IMR-90 (cell line): ENCODE measurements around the gene DIABLO. TPM values are rescaled to one million over a fixed set of nuclear protein-coding genes. Genes with fewer than 3 reads are reported as not detected.
A peak's percentile ranks its signal among the peaks of the same experiment; 100 is the strongest.

Source experiments
- ATAC-seq: fragments of 200-7000 bp; cut with Tn5 transposase; 2 replicates; pipeline ENCODE4 v1.9.1; 2020; ENCODE audit warnings: low read depth, mild to moderate bottlenecking, moderate library complexity
- BruUV-seq: library from RNA; stranded (reverse); fragments of 400-500 nt; replicated peaks from 2 replicates; lab custom pipeline; 2021; lab: Mats Ljungman, UMichigan
- CTCF ChIA-PET: fragments of 300-600 bp; formaldehyde crosslinking; extraction: SDS; loops from one replicate; lab custom pipeline; 2021; ENCODE audit warnings: antibody characterized with exemption; lab: Yijun Ruan, JAX
- POLR2A ChIA-PET: fragments of 300-600 bp; sonication (Branson Sonifier 250); formaldehyde crosslinking; loops from one replicate; lab custom pipeline; 2022; ENCODE audit warnings: antibody characterized with exemption; ENCODE audit not compliant: unreplicated experiment; lab: Charles Lee
- DNase-seq: peaks from one replicate; pipeline ENCODE4 v3.0.0; 2013
- H2AFZ ChIP-seq: replicated peaks from 2 replicates; pipeline ENCODE3; 2013; ENCODE audit warnings: low read length, mild to moderate bottlenecking; ENCODE audit not compliant: poor library complexity
- H2AK5ac ChIP-seq: 2 replicates; pipeline ENCODE4 v1.6.1; 2013; ENCODE audit warnings: low read depth, low read length, inconsistent platforms
- H2AK9ac ChIP-seq: replicated peaks from 2 replicates; pipeline ENCODE3; 2013; ENCODE audit warnings: mild to moderate bottlenecking, low read depth, low read length, moderate library complexity; ENCODE audit not compliant: poor library complexity
- H2BK120ac ChIP-seq: 2 replicates; pipeline ENCODE4 v1.6.1; 2013; ENCODE audit warnings: low read depth, low read length, inconsistent platforms
- H2BK15ac ChIP-seq: 3 replicates; pipeline ENCODE4 v1.6.1; 2013; ENCODE audit warnings: low read depth, low read length, inconsistent platforms
- H2BK20ac ChIP-seq: 2 replicates; pipeline ENCODE4 v1.6.1; 2013; ENCODE audit warnings: low read depth, mild to moderate bottlenecking, inconsistent platforms, low read length, moderate library complexity
- H2BK5ac ChIP-seq: 2 replicates; pipeline ENCODE4 v1.6.1; 2013; ENCODE audit warnings: mild to moderate bottlenecking, low read depth, low read length, inconsistent platforms; ENCODE audit not compliant: poor library complexity, severe bottlenecking
- H3K14ac ChIP-seq: replicated peaks from 2 replicates; pipeline ENCODE4 v1.6.1; 2013; ENCODE audit warnings: low read depth, low read length, inconsistent platforms
- H3K18ac ChIP-seq: 2 replicates; pipeline ENCODE4 v1.6.1; 2013; ENCODE audit warnings: low read depth, low read length, control low read depth
- H3K23ac ChIP-seq: 2 replicates; pipeline ENCODE4 v1.6.1; 2013; ENCODE audit warnings: low read depth, low read length, inconsistent platforms
- H3K27ac ChIP-seq: 2 replicates; pipeline ENCODE4 v1.5.1; 2013; ENCODE audit warnings: mild to moderate bottlenecking, control low read depth, low read length; ENCODE audit not compliant: insufficient read depth
- H3K27me3 ChIP-seq: 2 replicates; pipeline ENCODE4 v1.6.1; 2013; ENCODE audit warnings: low read length; ENCODE audit not compliant: control insufficient read depth, insufficient read depth
- H3K36me3 ChIP-seq: 2 replicates; pipeline ENCODE4 v1.6.1; 2013; ENCODE audit warnings: low read length, mixed read lengths; ENCODE audit not compliant: control insufficient read depth, insufficient read depth
- H3K4ac ChIP-seq: 2 replicates; pipeline ENCODE4 v1.6.1; 2013; ENCODE audit warnings: low read depth, low read length, inconsistent platforms
- H3K4me1 ChIP-seq: 2 replicates; pipeline ENCODE4 v1.6.1; 2013; ENCODE audit warnings: low read length, mixed read lengths; ENCODE audit not compliant: control insufficient read depth, insufficient read depth
- H3K4me2 ChIP-seq: 2 replicates; pipeline ENCODE4 v1.6.1; 2013; ENCODE audit warnings: low read depth, mild to moderate bottlenecking, control low read depth, low read length, moderate library complexity
- H3K4me3 ChIP-seq: 2 replicates; pipeline ENCODE4 v1.5.1; 2013; ENCODE audit warnings: low read depth, mild to moderate bottlenecking, control low read depth, low read length, moderate library complexity; ENCODE audit not compliant: insufficient read depth
- H3K56ac ChIP-seq: 2 replicates; pipeline ENCODE4 v1.6.1; 2013; ENCODE audit warnings: low read length, inconsistent platforms; ENCODE audit not compliant: insufficient read depth; ENCODE audit errors: extremely low read depth
- H3K79me1 ChIP-seq, 2 experiments: 2 replicates each; pipeline ENCODE4 v1.6.1; 2013; ENCODE audit warnings: low read length in 2 of 2, inconsistent platforms in 1 of 2, low read depth in 1 of 2
- H3K9ac ChIP-seq: 2 replicates; pipeline ENCODE4 v1.6.1; 2013; ENCODE audit warnings: low read depth, low read length, control low read depth
- H3K9me1 ChIP-seq: 2 replicates; pipeline ENCODE4 v1.6.1; 2013; ENCODE audit warnings: low read length, inconsistent platforms; ENCODE audit not compliant: insufficient read depth
- H3K9me3 ChIP-seq: 2 replicates; pipeline ENCODE4 v1.6.1; 2013; ENCODE audit warnings: low read length; ENCODE audit not compliant: control insufficient read depth, insufficient read depth
- H4K20me1 ChIP-seq: 2 replicates; pipeline ENCODE4 v1.6.1; 2013; ENCODE audit warnings: low read length, inconsistent platforms; ENCODE audit not compliant: insufficient read depth
- H4K5ac ChIP-seq: 2 replicates; pipeline ENCODE4 v1.6.1; 2013; ENCODE audit warnings: mild to moderate bottlenecking, low read depth, low read length, control low read depth
- H4K8ac ChIP-seq, 2 experiments: 2 replicates each; pipeline ENCODE4 v1.6.1; 2013; ENCODE audit warnings: low read depth in 2 of 2, low read length in 2 of 2, control low read depth in 1 of 2, inconsistent platforms in 1 of 2
- H4K91ac ChIP-seq: 2 replicates; pipeline ENCODE4 v1.6.1; 2013; ENCODE audit warnings: low read depth, low read length, inconsistent platforms; ENCODE audit not compliant: insufficient read depth
- FOS ChIP-seq: fragments of 150-350 bp; IDR thresholded peaks from 2 replicates; pipeline ENCODE4 v1.6.1; 2016; ENCODE audit warnings: low read depth, low read length
- MAFK ChIP-seq: IDR thresholded peaks from 2 replicates; pipeline ENCODE4 v1.6.1; 2012; ENCODE audit warnings: low read depth, low read length, improper control_type of control experiment
- MXI1 ChIP-seq: IDR thresholded peaks from 2 replicates; pipeline ENCODE4 v1.6.1; 2012; ENCODE audit warnings: low read depth, mild to moderate bottlenecking, low read length, moderate library complexity, borderline replicate concordance
- RAD21 ChIP-seq: IDR thresholded peaks from 2 replicates; pipeline ENCODE4 v1.6.1; 2012; ENCODE audit warnings: low read length, improper control_type of control experiment
- RCOR1 ChIP-seq: IDR thresholded peaks from 2 replicates; pipeline ENCODE4 v1.6.1; 2012; ENCODE audit warnings: mild to moderate bottlenecking, low read length, improper control_type of control experiment; ENCODE audit not compliant: insufficient replicate concordance
- WGBS, 2 experiments: methylation state at CpG; one replicate each; pipeline versions ENCODE4 v1.1.5 to v1.1.7; 2013; ENCODE audit warnings: missing lambda C conversion rate in 2 of 2; ENCODE audit not compliant: insufficient read length in 1 of 2; ENCODE audit errors: extremely low coverage in 2 of 2; 5-methylcytosine and 5-hydroxymethylcytosine counted together
- dilution Hi-C: fragments of 300-500 bp; cut with HindIII; formaldehyde crosslinking; loops from one replicate; pipeline ENCODE4 v1.14.3; 2018; ENCODE audit warnings: low sequenced_read_pairs; ENCODE audit not compliant: unreplicated experiment
- in situ Hi-C: fragments of 300-500 bp; cut with MboI; formaldehyde crosslinking; loops from 3 replicates; pipeline ENCODE4 v1.14.3; 2019; ENCODE audit warnings: low sequenced_read_pairs, inconsistent platforms, mixed read lengths
- intact Hi-C: fragments of 100-400 bp; cut with micrococcal nuclease; formaldehyde crosslinking; loops from 2 replicates; pipeline ENCODE4 v1.10.0; 2022
- polyA plus RNA-seq, 3 experiments: library from polyadenylated mRNA; depleted of rRNA; stranded (reverse); fragments of >200 nt; gene quantifications; 2 replicates each; pipeline ENCODE4 v1.2.3, GENCODE V29; 2012; ENCODE audit warnings: low replicate concordance in 1 of 3
- total RNA-seq: library from RNA; depleted of rRNA; stranded (reverse); fragments of >200 nt; gene quantifications from 2 replicates; pipeline ENCODE4 v1.2.3, GENCODE V29; 2012
- TF ChIP-seq, protein P1 (sequence below): conservative IDR thresholded peaks from 2 replicates; pipeline ENCODE4 v1.5.1; 2012; ENCODE audit warnings: mild to moderate bottlenecking, low read depth, low read length, improper control_type of control experiment
- TF ChIP-seq, protein P2 (sequence below): fragments of 150-350 bp; IDR thresholded peaks from 2 replicates; pipeline ENCODE4 v1.6.1; 2016; ENCODE audit warnings: low read depth, mild to moderate bottlenecking, low read length, moderate library complexity, borderline replicate concordance
- TF ChIP-seq, protein P3 (sequence below): fragments of 150-350 bp; IDR thresholded peaks from 2 replicates; pipeline ENCODE4 v1.6.1; 2017; ENCODE audit warnings: mild to moderate bottlenecking, antibody characterized with exemption, low read length, low read depth

The DIABLO gene
- total and polyA plus RNA-seq, 2 of the 4 experiments (the other 2 are of a cell fraction): 69.7 to 102 TPM

- Histone ChIP-seq H4K91ac (no peak overlapping the region), H2AFZ (no peak overlapping the region), H2AK9ac (peak overlapping the region; percentile 55), H3K18ac (no peak overlapping the region), H3K4me2 (no peak overlapping the region), H3K4me3 (no peak overlapping the region), H3K4me1 (no peaks in the 10 kb centered on the region), H3K9me1 (no peaks in the 10 kb centered on the region; the same call in 1 of the 2 replicates), H3K4ac (no peak overlapping the region), H2BK15ac (no peak overlapping the region), H2BK120ac (no peak overlapping the region), H4K8ac (no peak overlapping the region), H3K14ac (no peak overlapping the region), H3K27ac (no peak overlapping the region), H4K20me1 (peaks cover 18% of the 10 kb centered on the region), H2BK5ac (no peak overlapping the region), H2AK5ac (no peak overlapping the region), H3K23ac (no peak overlapping the region), H3K56ac (no peak overlapping the region), H4K5ac (no peak overlapping the region), H3K27me3 (peaks cover 22% of the 10 kb centered on the region), H3K9ac (no peak overlapping the region), H3K79me1 (0 out of 4 replicates have a peak, but pooled peaks cover 0 to 1% of the 10 kb centered on the region in 2 experiments), H2BK20ac (no peak overlapping the region), H3K9me3 (no peaks in the 10 kb centered on the region), H3K36me3 (peaks cover 29% of the 10 kb centered on the region)
- TF ChIP-seq, protein P1, sequence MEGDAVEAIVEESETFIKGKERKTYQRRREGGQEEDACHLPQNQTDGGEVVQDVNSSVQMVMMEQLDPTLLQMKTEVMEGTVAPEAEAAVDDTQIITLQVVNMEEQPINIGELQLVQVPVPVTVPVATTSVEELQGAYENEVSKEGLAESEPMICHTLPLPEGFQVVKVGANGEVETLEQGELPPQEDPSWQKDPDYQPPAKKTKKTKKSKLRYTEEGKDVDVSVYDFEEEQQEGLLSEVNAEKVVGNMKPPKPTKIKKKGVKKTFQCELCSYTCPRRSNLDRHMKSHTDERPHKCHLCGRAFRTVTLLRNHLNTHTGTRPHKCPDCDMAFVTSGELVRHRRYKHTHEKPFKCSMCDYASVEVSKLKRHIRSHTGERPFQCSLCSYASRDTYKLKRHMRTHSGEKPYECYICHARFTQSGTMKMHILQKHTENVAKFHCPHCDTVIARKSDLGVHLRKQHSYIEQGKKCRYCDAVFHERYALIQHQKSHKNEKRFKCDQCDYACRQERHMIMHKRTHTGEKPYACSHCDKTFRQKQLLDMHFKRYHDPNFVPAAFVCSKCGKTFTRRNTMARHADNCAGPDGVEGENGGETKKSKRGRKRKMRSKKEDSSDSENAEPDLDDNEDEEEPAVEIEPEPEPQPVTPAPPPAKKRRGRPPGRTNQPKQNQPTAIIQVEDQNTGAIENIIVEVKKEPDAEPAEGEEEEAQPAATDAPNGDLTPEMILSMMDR: no peak
- TF ChIP-seq MAFK: no peak
- TF ChIP-seq RCOR1: no peak
- TF ChIP-seq, protein P2, sequence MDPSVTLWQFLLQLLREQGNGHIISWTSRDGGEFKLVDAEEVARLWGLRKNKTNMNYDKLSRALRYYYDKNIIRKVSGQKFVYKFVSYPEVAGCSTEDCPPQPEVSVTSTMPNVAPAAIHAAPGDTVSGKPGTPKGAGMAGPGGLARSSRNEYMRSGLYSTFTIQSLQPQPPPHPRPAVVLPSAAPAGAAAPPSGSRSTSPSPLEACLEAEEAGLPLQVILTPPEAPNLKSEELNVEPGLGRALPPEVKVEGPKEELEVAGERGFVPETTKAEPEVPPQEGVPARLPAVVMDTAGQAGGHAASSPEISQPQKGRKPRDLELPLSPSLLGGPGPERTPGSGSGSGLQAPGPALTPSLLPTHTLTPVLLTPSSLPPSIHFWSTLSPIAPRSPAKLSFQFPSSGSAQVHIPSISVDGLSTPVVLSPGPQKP: no peak
- TF ChIP-seq, protein P3, sequence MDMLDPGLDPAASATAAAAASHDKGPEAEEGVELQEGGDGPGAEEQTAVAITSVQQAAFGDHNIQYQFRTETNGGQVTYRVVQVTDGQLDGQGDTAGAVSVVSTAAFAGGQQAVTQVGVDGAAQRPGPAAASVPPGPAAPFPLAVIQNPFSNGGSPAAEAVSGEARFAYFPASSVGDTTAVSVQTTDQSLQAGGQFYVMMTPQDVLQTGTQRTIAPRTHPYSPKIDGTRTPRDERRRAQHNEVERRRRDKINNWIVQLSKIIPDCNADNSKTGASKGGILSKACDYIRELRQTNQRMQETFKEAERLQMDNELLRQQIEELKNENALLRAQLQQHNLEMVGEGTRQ: peak; percentile 60; the same call in 1 of the 2 replicates
- no peak for TF ChIP-seq MXI1
- no peak for TF ChIP-seq RAD21
- TF ChIP-seq FOS: no peak
- dilution Hi-C loops (no loop called here), intact Hi-C loops (no loop called here), in situ Hi-C loops (no loop called here)
- ChIA-PET POLR2A (no interaction called here), CTCF (no interaction called here)
- 84% methylated on average over 7 of the region's 27 CpGs; no CpG with 5 or more reads in 1 of the 2 experiments for WGBS, 2 experiments
- no peak for DNase-seq
- no TSS peak for BruUV-seq
- ATAC-seq: no peak
Observed at GRCh38 chr12:122206111-122206881, 19.6 kb downstream of the DIABLO start.
